NCI-H1092 (cell line): ENCODE measurements around the gene ZC2HC1B.
"Not testable (repeated sequence)": the region's sequence is repeated elsewhere in the genome, so short reads cannot be mapped to it uniquely, and the experiment has no call there.

Experiments used
- DNase-seq: peaks from one replicate; lab custom pipeline; 2025; lab: John Stamatoyannopoulos, UW

Gene ZC2HC1B, protein sequence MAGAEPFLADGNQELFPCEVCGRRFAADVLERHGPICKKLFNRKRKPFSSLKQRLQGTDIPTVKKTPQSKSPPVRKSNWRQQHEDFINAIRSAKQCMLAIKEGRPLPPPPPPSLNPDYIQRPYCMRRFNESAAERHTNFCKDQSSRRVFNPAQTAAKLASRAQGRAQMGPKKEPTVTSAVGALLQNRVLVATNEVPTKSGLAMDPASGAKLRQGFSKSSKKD

GRCh38 chr6:143864234-143864633 is at the start of gene ZC2HC1B:
Gene ZC2HC1B (plus strand): TSS chr6:143864474. CDS start chr6:143864540, 66 bp downstream.
- no peak for DNase-seq

- DNase-seq, result no peak
Observed at GRCh38 chr6:143817621-143818020, 46.7 kb upstream of the ZC2HC1B start.

- DNase-seq, result no peak
Observed at GRCh38 chr6:143821359-143821758, 42.9 kb upstream of the ZC2HC1B start.

DNA sequence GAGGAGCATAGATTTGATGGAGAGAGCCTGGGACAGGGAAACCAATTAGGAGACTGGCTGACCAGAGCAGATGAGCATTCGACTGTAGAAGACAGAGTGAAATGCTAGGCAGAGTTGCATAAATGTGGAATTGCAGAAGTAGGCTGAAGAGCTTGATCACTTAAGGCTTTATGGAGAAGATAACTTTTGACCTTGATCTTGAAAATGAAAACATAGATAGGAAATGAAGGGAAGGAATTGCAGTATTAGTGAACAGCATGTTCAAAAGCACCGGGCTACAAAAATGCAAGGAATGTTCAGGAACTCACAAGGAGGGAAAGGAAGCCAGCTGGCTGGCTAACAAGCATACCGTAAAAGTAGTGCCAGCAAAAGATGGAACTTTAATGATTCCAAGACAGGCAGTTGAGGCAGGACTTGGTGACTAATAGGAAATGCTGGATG is 41.7 kb upstream of the ZC2HC1B start:
- DNase-seq, result no peak

- DNase-seq, result no peak
Observed at GRCh38 chr6:143823548-143823947, 40.7 kb upstream of the ZC2HC1B start.

DNA sequence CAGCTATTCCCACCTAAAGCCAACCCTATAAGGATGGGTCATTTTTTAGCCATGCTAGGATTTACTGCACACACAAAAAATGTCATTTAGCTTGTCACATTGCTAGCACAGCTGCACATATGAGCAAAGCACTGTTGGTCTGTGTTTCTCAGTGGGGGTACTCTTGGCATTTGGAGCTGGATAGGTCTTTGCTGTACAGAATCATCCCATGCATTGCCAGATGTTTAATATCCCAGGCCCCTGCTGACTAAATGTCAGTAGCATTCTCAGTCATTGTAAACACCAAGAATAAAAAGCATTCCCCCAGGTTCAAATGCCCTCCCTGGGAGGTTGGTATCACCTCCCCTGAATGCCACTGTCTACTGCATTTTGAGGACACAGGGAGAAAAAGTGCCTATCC is 35.7 kb upstream of the ZC2HC1B start:
- DNase-seq, result no peak

DNA sequence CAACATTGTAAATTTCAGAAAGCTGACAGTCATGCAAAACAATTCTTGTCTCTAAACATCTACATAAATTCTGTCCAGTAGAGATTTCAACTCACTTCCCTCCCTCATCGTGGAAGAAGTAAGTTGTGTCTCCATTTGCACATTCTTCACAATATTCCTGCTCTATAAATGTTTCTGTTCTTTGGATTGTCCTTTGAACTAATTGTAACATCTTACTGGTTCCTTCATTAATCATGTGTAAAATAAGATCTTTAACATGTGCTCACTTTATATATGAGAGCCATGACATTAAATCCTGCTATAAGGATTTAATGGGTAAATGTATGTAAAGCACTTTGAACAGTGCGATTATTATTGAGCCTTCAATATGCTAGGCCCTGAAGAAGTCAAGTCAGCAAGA is 28.1 kb upstream of the ZC2HC1B start:
- no peak for DNase-seq

GRCh38 chr6:143838395-143838794 is 25.9 kb upstream of the ZC2HC1B start:
- no peak for DNase-seq

GRCh38 chr6:143839196-143839595 is 25.1 kb upstream of the ZC2HC1B start:
- DNase-seq, result no peak

DNA sequence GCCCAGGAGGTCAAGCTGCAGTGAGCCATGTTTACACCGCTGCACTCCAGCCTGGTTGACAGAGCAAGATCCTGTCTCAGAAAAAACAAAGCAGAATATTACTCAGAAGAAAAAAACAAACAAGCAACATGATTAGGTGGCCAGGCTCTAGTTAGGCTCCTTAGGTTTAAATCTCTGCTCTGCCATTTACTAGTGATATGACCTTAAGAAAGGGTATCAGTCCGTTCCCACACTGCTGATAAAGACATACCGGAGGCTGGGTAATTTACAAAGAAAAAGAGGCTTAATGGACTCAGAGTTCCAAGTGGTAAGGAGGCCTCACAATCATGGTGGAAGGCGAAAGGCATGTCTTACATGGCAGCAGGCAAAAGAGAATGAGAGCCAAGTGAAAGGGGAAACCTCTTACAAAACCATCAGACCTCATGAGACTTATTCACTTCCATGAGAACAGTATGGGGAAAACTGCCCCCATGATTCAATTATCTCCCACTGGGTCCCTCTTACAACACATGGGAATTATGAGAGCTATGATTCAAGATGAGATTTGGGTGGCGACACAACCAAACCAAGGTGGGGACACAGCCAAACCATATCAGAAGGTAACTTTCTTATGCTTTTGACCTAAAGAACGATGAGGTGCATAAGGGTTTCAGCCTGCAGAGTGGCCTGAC is 23.5 kb upstream of the ZC2HC1B start:
- DNase-seq, result no peak

DNA sequence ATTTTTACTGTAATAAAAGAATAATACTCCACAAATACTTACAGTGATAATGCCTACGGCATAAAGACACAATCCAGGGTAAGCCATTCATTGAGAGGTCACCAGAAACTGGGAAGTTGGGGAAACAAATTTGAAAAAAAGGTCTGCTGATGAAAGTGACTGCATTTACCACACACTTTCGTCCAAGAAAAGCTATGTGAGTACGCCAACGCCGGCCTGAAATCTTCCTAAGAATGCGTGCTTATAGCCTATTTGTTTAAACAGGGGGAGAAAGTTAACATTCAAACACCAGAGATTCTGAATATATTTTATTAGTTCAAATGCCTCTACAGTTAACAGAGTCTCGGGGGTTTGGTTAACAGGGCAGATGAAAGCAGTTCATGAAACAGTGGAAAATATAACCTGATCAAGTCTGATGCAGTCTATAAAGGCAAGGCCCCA is 21.8 kb upstream of the ZC2HC1B start:
- DNase-seq, result no peak

- DNase-seq, result peak; percentile 91
Observed at GRCh38 chr6:143842902-143843676, 21.2 kb upstream of the ZC2HC1B start, which contains the start of gene LTV1. Gene LTV1 (plus strand): TSS chr6:143843338. CDS start chr6:143843478, 140 bp downstream.

DNA sequence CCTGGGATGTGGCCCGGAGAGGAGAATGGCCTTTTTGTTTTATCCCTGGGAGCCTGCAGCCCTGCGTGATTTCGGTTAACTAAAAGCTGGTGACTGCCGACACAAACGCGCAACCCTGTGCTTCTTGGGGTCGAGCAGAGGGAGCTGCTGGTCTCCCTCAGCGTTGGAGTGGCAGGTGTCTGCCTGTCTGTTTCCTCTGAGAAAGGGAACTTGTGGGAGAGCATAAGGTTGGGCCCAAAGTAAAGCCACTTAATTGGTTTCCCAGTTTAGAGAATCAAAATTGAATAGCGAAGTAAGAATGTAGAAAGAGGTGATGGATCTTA is 20.6 kb upstream of the ZC2HC1B start:
- DNase-seq, result no peak

GRCh38 chr6:143844006-143844405 is 20.3 kb upstream of the ZC2HC1B start:
- no peak for DNase-seq

DNA sequence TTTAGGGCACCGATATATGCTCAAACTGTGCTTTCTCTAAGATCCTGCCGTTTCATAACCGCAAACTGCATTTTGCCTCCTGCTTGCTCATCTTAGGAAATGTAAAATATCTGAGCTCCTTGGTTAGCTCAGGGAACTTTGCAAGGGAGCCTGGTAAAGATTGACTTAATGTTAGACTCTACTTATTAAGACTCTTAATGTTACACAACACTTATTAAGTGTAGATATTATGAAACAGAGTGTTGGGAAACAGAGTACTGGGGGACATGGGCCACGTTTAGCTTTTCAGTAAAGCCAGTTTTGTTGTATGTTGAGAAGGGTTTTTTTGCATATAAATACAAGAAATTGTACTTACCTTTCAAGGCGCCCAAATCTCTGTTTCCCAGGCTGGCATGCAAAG is 19.2 kb upstream of the ZC2HC1B start:
- DNase-seq, result no peak

DNA sequence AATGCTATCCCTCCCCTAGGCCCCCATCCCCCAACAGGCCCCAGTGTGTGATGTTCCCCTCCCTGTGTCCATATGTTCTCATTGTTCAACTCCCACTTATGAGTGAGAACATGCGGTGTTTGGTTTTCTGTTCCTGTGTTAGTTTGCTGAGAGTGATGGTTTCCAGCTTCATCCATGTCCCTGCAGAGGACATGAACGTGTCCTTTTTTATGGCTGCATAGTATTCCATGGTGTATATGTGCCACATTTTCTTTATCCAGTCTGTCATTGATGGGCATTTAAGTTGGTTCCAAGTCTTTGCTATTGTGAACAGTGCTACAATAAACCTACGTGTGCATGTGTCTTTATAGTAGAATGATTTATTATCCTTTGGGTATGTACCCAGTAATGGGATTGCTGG is 12.6 kb upstream of the ZC2HC1B start:
- DNase-seq, result not testable (repeated sequence)

DNA sequence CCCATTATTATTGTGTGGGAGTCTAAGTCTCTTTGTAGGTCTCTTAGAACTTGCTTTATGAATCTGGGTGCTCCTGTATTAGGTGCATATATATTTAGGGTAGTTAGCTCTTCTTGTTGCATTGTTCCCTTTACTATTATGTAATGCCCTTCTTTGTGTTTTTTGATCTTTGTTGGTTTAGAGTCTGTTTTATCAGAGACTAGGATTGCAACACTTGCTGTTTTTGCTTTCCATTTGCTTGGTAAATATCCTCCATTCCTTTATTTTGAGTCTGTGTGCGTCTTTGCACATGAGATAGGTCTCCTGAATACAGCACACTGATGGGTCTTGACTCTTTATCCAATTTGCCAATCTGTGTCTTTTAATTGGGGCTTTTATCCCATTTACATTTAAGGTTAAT is 9.2 kb upstream of the ZC2HC1B start:
- DNase-seq, result not testable (repeated sequence)

GRCh38 chr6:143856762-143857161 is 7.5 kb upstream of the ZC2HC1B start:
- not testable (repeated sequence) for DNase-seq

DNA sequence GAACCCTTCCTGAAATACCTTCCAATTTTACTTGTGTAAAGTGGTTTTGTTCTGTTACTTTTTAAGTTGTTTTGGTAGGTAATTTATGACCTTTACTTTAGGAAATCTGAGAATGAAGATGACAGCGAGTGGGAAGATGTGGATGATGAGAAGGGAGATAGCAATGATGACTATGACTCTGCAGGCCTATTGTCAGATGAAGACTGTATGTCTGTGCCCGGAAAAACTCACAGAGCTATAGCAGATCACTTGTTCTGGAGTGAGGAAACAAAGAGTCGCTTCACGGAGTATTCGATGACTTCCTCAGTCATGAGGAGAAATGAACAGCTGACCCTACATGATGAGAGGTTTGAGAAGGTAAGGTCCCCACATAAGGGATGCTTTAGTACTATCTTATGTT is 6.6 kb upstream of the ZC2HC1B start:
- DNase-seq, result no peak

- DNase-seq, result no peak
Observed at GRCh38 chr6:143859891-143860660, 4.2 kb upstream of the ZC2HC1B start.

DNA sequence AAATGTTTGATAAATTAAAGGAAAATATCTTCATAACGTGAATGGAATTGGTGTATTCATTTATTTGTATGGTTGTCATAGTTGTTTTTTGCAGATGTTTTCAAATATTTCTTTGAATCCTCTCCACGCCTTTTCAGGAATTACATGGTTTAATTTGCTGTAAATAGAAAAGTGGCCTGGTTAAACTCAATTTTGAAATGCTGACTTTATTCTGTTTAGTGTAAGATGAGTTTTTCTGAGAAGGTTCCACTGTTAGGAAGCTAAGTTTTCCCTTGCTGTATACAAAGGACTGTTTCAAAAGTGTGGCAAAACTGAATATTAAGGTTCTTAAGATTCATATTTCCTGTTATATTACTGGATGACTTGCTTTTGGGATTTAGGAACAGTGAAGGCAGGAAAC is 503 bp upstream of the ZC2HC1B start:
- no peak for DNase-seq

GRCh38 chr6:143867236-143867635 is 3.0 kb downstream of the ZC2HC1B start:
- DNase-seq, result no peak
